ENCODE measurements around the gene MCC. TPM values are rescaled to one million over a fixed set of nuclear protein-coding genes. Genes with fewer than 3 reads are reported as not detected.

Gene MCC
- total RNA-seq, 4 donors from 2014 or later = 6.8 to 11.9 (median 9.0) TPM

- DNase-seq = no peak
- peaks cover 0 to 9% of the 10 kb centered on the region in 2 donors for H3K4me1 ChIP-seq
- TF ChIP-seq CTCF (IDR thresholded peaks at IDR 0.05 in 4 of 5, conservative IDR thresholded peaks at IDR 0.05 in 1 of 5) (no peak), POLR2A (IDR thresholded peaks at IDR 0.05) (no peak)
- no peaks in the 10 kb centered on the region for H3K27me3 ChIP-seq
- no peaks in the 10 kb centered on the region for H3K36me3 ChIP-seq
- in situ Hi-C loops (cut with MboI; ENCODE audit: low sequenced_read_pairs in 4 of 4) (no loop called here), intact Hi-C loops (cut with DNase I; ENCODE audit: low total_unique reads) (no loop called here)
- H3K4me3 ChIP-seq = no peak overlapping the region
- no peaks in the 10 kb centered on the region for H3K9me3 ChIP-seq
- H3K27ac ChIP-seq = no peak overlapping the region
- no peak for ATAC-seq
These were observed 336.4 kb downstream of the MCC start for GRCh38 chr5:113151641-113152379.

- H3K4me3 ChIP-seq = no peak overlapping the region
- no peaks in the 10 kb centered on the region for H3K27me3 ChIP-seq
- TF ChIP-seq CTCF (IDR thresholded peaks at IDR 0.05 in 4 of 5, conservative IDR thresholded peaks at IDR 0.05 in 1 of 5) = no peak
- no peak for TF ChIP-seq POLR2A (IDR thresholded peaks at IDR 0.05)
- H3K27ac ChIP-seq = no peak overlapping the region
- no peak for DNase-seq
- peaks cover 0 to 9% of the 10 kb centered on the region in 2 donors for H3K4me1 ChIP-seq
- in situ Hi-C loops (cut with MboI; ENCODE audit: low sequenced_read_pairs in 4 of 4) (no loop called here), intact Hi-C loops (cut with DNase I; ENCODE audit: low total_unique reads) (no loop called here)
- no peaks in the 10 kb centered on the region for H3K9me3 ChIP-seq
- no peak for ATAC-seq
- no peaks in the 10 kb centered on the region for H3K36me3 ChIP-seq
These were observed 337.4 kb downstream of the MCC start for GRCh38 chr5:113150821-113151220.

- intact Hi-C loops (cut with DNase I; ENCODE audit: low total_unique reads) = no loop called here
- no peak for TF ChIP-seq CTCF (IDR thresholded peaks at IDR 0.05 in 4 of 5, conservative IDR thresholded peaks at IDR 0.05 in 1 of 5)
- TF ChIP-seq POLR2A (IDR thresholded peaks at IDR 0.05) = no peak
These were observed 338.0 kb downstream of the MCC start for GRCh38 chr5:113150221-113150620.

GRCh38 chr5:113147537-113147936 lies 340.7 kb downstream of the MCC start:
- Histone ChIP-seq H3K36me3 (no peaks in the 10 kb centered on the region), H3K9me3 (no peaks in the 10 kb centered on the region), H3K27me3 (no peaks in the 10 kb centered on the region), H3K4me3 (no peak overlapping the region), H3K4me1 (peaks cover 0 to 9% of the 10 kb centered on the region in 2 donors), H3K27ac (no peak overlapping the region)
- TF ChIP-seq CTCF (IDR thresholded peaks at IDR 0.05 in 4 of 5, conservative IDR thresholded peaks at IDR 0.05 in 1 of 5) (no peak), POLR2A (IDR thresholded peaks at IDR 0.05) (no peak)
- intact Hi-C loops (cut with DNase I; ENCODE audit: low total_unique reads) = no loop called here
- DNase-seq = no peak
- in situ Hi-C loops (cut with MboI; ENCODE audit: low sequenced_read_pairs in 4 of 4) = no loop called here
- ATAC-seq = no peak

More at GRCh38 chr5:113150221-113150620, 338.0 kb downstream of the MCC start:
- peaks cover 0 to 9% of the 10 kb centered on the region in 2 donors for H3K4me1 ChIP-seq
- H3K9me3 ChIP-seq = no peaks in the 10 kb centered on the region
- no peak for ATAC-seq
- H3K27me3 ChIP-seq = no peaks in the 10 kb centered on the region
- H3K27ac ChIP-seq = no peak overlapping the region
- no peak overlapping the region for H3K4me3 ChIP-seq
- in situ Hi-C loops (cut with MboI; ENCODE audit: low sequenced_read_pairs in 4 of 4) = no loop called here
- no peaks in the 10 kb centered on the region for H3K36me3 ChIP-seq
- no peak for DNase-seq
